SH-SY5Y (cell line): ENCODE data around the gene PFKL.

Experiments used
- GATA2 ChIP-seq: IDR thresholded peaks from 2 replicates; pipeline ENCODE4 v1.6.1; 2011; ENCODE audit warnings: mild to moderate bottlenecking, low read depth, low read length
- GATA3 ChIP-seq: IDR thresholded peaks from 2 replicates; pipeline ENCODE4 v1.6.1; 2011; ENCODE audit warnings: low read depth, mild to moderate bottlenecking, low read length, moderate library complexity

- no peak for TF ChIP-seq GATA2
- no peak for TF ChIP-seq GATA3
These were observed 49.6 kb downstream of the PFKL start for GRCh38 chr21:44349416-44349846.
